Left ventricle myocardium inferior (tissue), 1 donor: Measurements from ENCODE around the gene PFAS. TPM values are rescaled to one million over a fixed set of nuclear protein-coding genes. Genes with fewer than 3 reads are reported as not detected.

Experiments used
- DNase-seq: peaks from one replicate; pipeline ENCODE4 v3.0.0-alpha.2; 2020
- H3K27ac ChIP-seq: fragments of 200-600 bp; replicated peaks from 2 replicates; pipeline ENCODE4 v1.8.0; 2021
- H3K27me3 ChIP-seq: fragments of 200-600 bp; 2 replicates; pipeline ENCODE4 v1.8.0; 2021; ENCODE audit warnings: low read depth
- H3K36me3 ChIP-seq: fragments of 200-600 bp; 2 replicates; pipeline ENCODE4 v1.8.0; 2021
- H3K4me1 ChIP-seq: fragments of 200-600 bp; 2 replicates; pipeline ENCODE4 v1.8.0; 2021
- H3K4me3 ChIP-seq: fragments of 200-600 bp; 2 replicates; pipeline ENCODE4 v1.8.0; 2021; ENCODE audit warnings: mild to moderate bottlenecking, moderate library complexity
- H3K9me3 ChIP-seq: fragments of 200-600 bp; replicated peaks from 2 replicates; pipeline ENCODE4 v1.8.0; 2021
- CTCF ChIP-seq: fragments of 200-600 bp; IDR thresholded peaks from 2 replicates; pipeline ENCODE4 v1.8.0; 2021; ENCODE audit warnings: antibody characterized with exemption, mild to moderate bottlenecking, borderline replicate concordance
- intact Hi-C: fragments of 100-400 bp; cut with micrococcal nuclease; formaldehyde crosslinking; loops from one replicate; pipeline ENCODE4 v1.11.0; 2022
- total RNA-seq: library from RNA; stranded (reverse); fragmentation: NEBNext Ultra II Directional; extraction: Animal tissue kit (Norgen Biotek cat#: 25700); gene quantifications from one replicate; pipeline ENCODE4 v1.2.1, GENCODE V29; 2021
- donor health status: DM: no; HTN: yes; CAD: no; lungs with severe emphysema.

PFAS gene
- total RNA-seq, 1 donor from 2014 or later, result 9.8 TPM

- Histone ChIP-seq H3K4me1 (no peaks in the 10 kb centered on the region), H3K36me3 (peaks cover 89% of the 10 kb centered on the region), H3K9me3 (no peaks in the 10 kb centered on the region), H3K27me3 (no peaks in the 10 kb centered on the region), H3K4me3 (no peak overlapping the region), H3K27ac (no peak overlapping the region)
- no peak for DNase-seq
- intact Hi-C loops, result no loop called here
- TF ChIP-seq CTCF, result no peak
Observed at GRCh38 chr17:8264320-8264719, 15.2 kb downstream of the PFAS start.

- no peak for DNase-seq
- H3K27ac ChIP-seq, result no peak overlapping the region
- no peaks in the 10 kb centered on the region for H3K27me3 ChIP-seq
- no peak overlapping the region for H3K4me3 ChIP-seq
- intact Hi-C loops, result no loop called here
- no peaks in the 10 kb centered on the region for H3K4me1 ChIP-seq
- no peak for TF ChIP-seq CTCF
- H3K36me3 ChIP-seq, result peaks cover 92% of the 10 kb centered on the region
- H3K9me3 ChIP-seq, result no peaks in the 10 kb centered on the region
Observed at GRCh38 chr17:8264836-8265542, 15.9 kb downstream of the PFAS start.

- Histone ChIP-seq H3K36me3 (peaks cover 78% of the 10 kb centered on the region), H3K9me3 (no peaks in the 10 kb centered on the region), H3K27ac (no peak overlapping the region), H3K27me3 (no peaks in the 10 kb centered on the region), H3K4me3 (no peak overlapping the region), H3K4me1 (no peaks in the 10 kb centered on the region)
- no peak for TF ChIP-seq CTCF
- DNase-seq, result no peak
- intact Hi-C loops, result no loop called here
Observed at GRCh38 chr17:8266648-8267479, 17.8 kb downstream of the PFAS start.

GRCh38 chr17:8267480-8268147, 18.5 kb downstream of the PFAS start:
- H3K27ac ChIP-seq, result no peak overlapping the region
- peaks cover 71% of the 10 kb centered on the region for H3K36me3 ChIP-seq
- no peaks in the 10 kb centered on the region for H3K27me3 ChIP-seq
- intact Hi-C loops, result no loop called here
- H3K9me3 ChIP-seq, result no peaks in the 10 kb centered on the region
- TF ChIP-seq CTCF, result no peak
- H3K4me1 ChIP-seq, result no peaks in the 10 kb centered on the region
- DNase-seq, result no peak
- H3K4me3 ChIP-seq, result no peak overlapping the region

- TF ChIP-seq CTCF, result no peak
- intact Hi-C loops, result no loop called here
- peaks cover 60% of the 10 kb centered on the region for H3K36me3 ChIP-seq
- H3K27me3 ChIP-seq, result no peaks in the 10 kb centered on the region
- H3K27ac ChIP-seq, result no peak overlapping the region
- H3K4me1 ChIP-seq, result no peaks in the 10 kb centered on the region
- no peak for DNase-seq
- no peak overlapping the region for H3K4me3 ChIP-seq
- no peaks in the 10 kb centered on the region for H3K9me3 ChIP-seq
Observed at GRCh38 chr17:8268550-8269298, 19.6 kb downstream of the PFAS start.
